ENCODE results near the gene PIP5K1A. TPM values are rescaled to one million over a fixed set of nuclear protein-coding genes. Genes with fewer than 3 reads are reported as not detected.

The PIP5K1A gene
- total RNA-seq, 4 donors from 2014 or later = 42.8 to 80.1 (median 49.9) TPM

DNA sequence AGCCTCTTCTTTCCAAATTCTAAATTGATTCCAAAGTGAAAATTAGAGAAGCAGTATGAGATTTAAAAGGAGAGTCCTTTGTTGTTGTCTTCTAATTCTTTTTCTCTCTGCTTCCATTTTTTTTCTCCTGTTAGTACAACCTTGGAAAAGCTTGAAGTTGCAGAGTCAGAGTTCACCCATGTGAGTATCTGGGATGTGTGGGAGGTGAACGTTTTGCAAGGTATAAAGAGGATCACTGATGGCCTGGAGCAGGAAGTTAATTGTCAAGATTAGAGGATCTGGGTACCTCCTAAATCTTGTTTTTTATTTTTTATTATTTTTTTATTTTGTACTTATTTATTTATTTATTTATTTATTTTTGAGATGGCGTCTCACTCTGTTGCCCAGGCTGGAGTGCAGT is 48.4 kb downstream of the PIP5K1A start:
- no peak for ATAC-seq
- Histone ChIP-seq H3K36me3 (peaks cover 0 to 80% of the 10 kb centered on the region in 2 donors), H3K9me3 (no peaks in the 10 kb centered on the region), H3K27me3 (no peaks in the 10 kb centered on the region), H3K27ac (no peak overlapping the region), H3K4me1 (peaks cover 0 to 4% (median 4%) of the 10 kb centered on the region in 3 donors), H3K4me3 (no peak overlapping the region)
- TF ChIP-seq POLR2AphosphoS5 (IDR thresholded peaks at IDR 0.05) = no peak
- TF ChIP-seq EP300 (IDR thresholded peaks at IDR 0.05) = no peak
- no peak for TF ChIP-seq POLR2A (IDR thresholded peaks at IDR 0.05)
- TF ChIP-seq, protein P1, sequence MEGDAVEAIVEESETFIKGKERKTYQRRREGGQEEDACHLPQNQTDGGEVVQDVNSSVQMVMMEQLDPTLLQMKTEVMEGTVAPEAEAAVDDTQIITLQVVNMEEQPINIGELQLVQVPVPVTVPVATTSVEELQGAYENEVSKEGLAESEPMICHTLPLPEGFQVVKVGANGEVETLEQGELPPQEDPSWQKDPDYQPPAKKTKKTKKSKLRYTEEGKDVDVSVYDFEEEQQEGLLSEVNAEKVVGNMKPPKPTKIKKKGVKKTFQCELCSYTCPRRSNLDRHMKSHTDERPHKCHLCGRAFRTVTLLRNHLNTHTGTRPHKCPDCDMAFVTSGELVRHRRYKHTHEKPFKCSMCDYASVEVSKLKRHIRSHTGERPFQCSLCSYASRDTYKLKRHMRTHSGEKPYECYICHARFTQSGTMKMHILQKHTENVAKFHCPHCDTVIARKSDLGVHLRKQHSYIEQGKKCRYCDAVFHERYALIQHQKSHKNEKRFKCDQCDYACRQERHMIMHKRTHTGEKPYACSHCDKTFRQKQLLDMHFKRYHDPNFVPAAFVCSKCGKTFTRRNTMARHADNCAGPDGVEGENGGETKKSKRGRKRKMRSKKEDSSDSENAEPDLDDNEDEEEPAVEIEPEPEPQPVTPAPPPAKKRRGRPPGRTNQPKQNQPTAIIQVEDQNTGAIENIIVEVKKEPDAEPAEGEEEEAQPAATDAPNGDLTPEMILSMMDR (IDR thresholded peaks at IDR 0.05) = no peak
- WGBS, 2 donors (ENCODE audit: low coverage in 1 of 2) = 71 to 77% methylated on average over 2 of the region's 2 CpGs

GRCh38 chr1:151251656-151252470 is 53.5 kb downstream of the PIP5K1A start:
- peaks cover 0 to 29% of the 10 kb centered on the region in 2 donors for H3K36me3 ChIP-seq
- TF ChIP-seq, protein P1 (IDR thresholded peaks at IDR 0.05) = peak; percentile 80 to 92 (median 83)
- no peak for TF ChIP-seq POLR2A (IDR thresholded peaks at IDR 0.05)
- H3K4me3 ChIP-seq = no peak overlapping the region
- 51 to 68% methylated on average over 9 to 16 of the region's 16 CpGs for WGBS, 2 donors (ENCODE audit: low coverage in 1 of 2)
- H3K27ac ChIP-seq = no peak overlapping the region
- no peak for ATAC-seq
- H3K27me3 ChIP-seq = no peaks in the 10 kb centered on the region
- H3K9me3 ChIP-seq = no peaks in the 10 kb centered on the region
- H3K4me1 ChIP-seq = peaks cover 3 to 24% (median 8%) of the 10 kb centered on the region in 3 donors

GRCh38 chr1:151254217-151255213 is 56.2 kb downstream of the PIP5K1A start, which contains the start of gene PSMD4:
TSS of gene PSMD4 (plus strand) at chr1:151254734. CDS start at chr1:151254783, 49 bp downstream.
- H3K9me3 ChIP-seq = no peaks in the 10 kb centered on the region
- H3K36me3 ChIP-seq = peaks cover 0 to 2% of the 10 kb centered on the region in 2 donors
- 11 to 49% methylated on average over 17 to 30 of the region's 56 CpGs for WGBS, 2 donors (ENCODE audit: low coverage in 1 of 2)

GRCh38 chr1:151255381-151255780 is 57.0 kb downstream of the PIP5K1A start:
- Histone ChIP-seq H3K27ac (peak overlapping the region in 3 of 4 donors; percentile 92 to 93 (median 92)), H3K27me3 (no peaks in the 10 kb centered on the region), H3K36me3 (no peaks in the 10 kb centered on the region), H3K9me3 (no peaks in the 10 kb centered on the region), H3K4me3 (peak overlapping the region; percentile 72 to 89), H3K4me1 (peaks cover 3 to 43% (median 8%) of the 10 kb centered on the region in 3 donors)
- TF ChIP-seq, protein P1 (IDR thresholded peaks at IDR 0.05) = no peak
- TF ChIP-seq EP300 (IDR thresholded peaks at IDR 0.05) = no peak
- no peak for TF ChIP-seq POLR2AphosphoS5 (IDR thresholded peaks at IDR 0.05)
- TF ChIP-seq POLR2A (IDR thresholded peaks at IDR 0.05) = no peak
- ATAC-seq = no peak
- 34 to 44% methylated on average over 10 of the region's 10 CpGs for WGBS, 2 donors (ENCODE audit: low coverage in 1 of 2)

More at GRCh38 chr1:151254217-151255213, 56.2 kb downstream of the PIP5K1A start, which contains the start of gene PSMD4:
- peak within 1 kb of the TSS; percentile 63 to 93 (median 92) for H3K27ac ChIP-seq
- peak; percentile 99 for ATAC-seq
- no peaks in the 10 kb centered on the region for H3K27me3 ChIP-seq
- TF ChIP-seq POLR2AphosphoS5 (IDR thresholded peaks at IDR 0.05) = peak; percentile 89
- no peak for TF ChIP-seq EP300 (IDR thresholded peaks at IDR 0.05)
- TF ChIP-seq POLR2A (IDR thresholded peaks at IDR 0.05) = peak; percentile 54 to 66
- TF ChIP-seq, protein P1 (IDR thresholded peaks at IDR 0.05) = no peak
- H3K4me1 ChIP-seq = peaks cover 3 to 43% (median 8%) of the 10 kb centered on the region in 3 donors
- peak within 1 kb of the TSS; percentile 72 to 89 for H3K4me3 ChIP-seq
